RKO (cell line): ENCODE measurements around the gene OR52D1.

ENCODE experiments used
- DNase-seq: peaks from one replicate; pipeline ENCODE4 v3.0.0-alpha.2; 2016; ENCODE audit warnings: low spot score

OR52D1 gene

DNA sequence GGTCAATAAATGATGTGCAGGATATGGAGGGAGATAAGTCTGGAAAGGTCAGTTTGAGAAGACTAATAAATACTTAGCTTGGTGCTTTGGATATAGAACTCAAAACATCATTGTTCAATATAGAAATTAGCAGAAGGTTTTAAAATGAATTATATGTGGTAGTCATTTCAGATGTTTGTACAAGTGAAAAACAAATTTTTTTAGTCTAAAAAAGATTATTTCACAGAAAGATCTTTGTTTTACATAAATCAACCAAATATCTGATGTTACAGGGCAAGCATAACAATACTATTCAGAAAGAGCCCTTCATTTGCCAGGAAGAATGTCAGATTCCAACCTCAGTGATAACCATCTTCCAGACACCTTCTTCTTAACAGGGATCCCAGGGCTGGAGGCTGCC lies at the start of gene OR52D1:
TSS of gene OR52D1 (plus strand) at position 301 of the 400 bp plus-strand sequence. CDS start at position 323, 22 bp downstream.
- DNase-seq: no peak

GRCh38 chr11:5441414-5441813 lies 47.1 kb upstream of the OR52D1 start, which contains the start of gene OR51I1:
Gene OR51I1 (minus strand): TSS chr11:5441514. CDS start chr11:5441514, 0 bp downstream.
- no peak for DNase-seq

- no peak for DNase-seq
Measured at GRCh38 chr11:5443835-5444393, 44.6 kb upstream of the OR52D1 start.

DNA sequence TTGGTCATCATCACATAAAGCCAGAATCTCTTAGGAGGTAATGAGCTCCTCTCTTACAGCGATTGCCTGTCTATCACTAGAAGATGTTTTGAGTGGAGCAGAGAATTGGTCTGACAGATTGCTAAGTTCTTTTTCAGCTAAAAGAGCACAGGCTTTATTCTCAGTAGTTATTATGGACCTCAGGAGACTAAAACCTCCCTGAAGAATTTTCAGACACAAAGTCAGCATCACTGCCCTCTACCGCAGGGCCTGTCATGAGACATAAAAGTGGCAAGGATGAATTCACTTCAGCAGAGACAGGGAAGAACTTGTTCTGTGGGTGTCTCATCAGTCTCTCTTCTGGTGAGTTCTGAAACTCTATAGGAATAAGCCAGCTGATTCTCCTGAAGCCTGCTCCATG lies 39.5 kb upstream of the OR52D1 start, which contains the start of gene OR51I2:
TSS of gene OR51I2 (plus strand) at position 301 of the 400 bp plus-strand sequence. CDS start 4,166 bp downstream, outside the sequence.
- no peak for DNase-seq

GRCh38 chr11:5449432-5449831 lies 39.1 kb upstream of the OR52D1 start:
- no peak for DNase-seq

DNA sequence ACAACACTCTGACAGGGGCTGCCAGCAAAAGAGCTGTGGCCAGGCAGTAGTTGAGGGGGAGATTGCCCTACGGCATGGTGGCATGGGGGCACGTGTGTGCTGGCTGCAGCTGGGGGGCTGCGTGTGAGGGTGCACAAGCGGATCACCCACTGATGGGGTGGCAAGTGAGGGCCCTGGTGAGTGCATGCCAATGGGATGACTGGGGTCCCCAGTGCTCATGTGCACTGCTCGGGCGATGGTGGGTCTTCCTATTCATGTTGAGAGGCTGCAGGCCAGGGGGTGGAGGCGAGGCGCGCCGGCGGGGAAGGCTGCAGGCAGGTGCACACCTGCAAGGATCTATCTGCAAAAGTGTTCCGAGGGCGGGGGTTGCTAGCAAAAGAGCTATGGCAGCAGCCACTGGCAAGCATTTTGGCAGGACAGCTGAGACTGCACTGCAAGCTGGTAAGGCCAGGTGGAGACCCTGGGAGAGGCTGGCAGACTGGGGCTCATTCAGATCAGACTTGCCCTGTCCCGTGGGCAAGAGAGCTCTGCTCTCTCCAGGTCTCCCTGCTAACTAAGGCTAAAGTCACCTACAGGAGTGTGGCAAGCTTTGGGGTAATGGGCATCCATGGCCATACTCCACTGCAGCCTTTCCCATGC lies 27.4 kb upstream of the OR52D1 start:
- DNase-seq: no peak

- no peak for DNase-seq
Measured at GRCh38 chr11:5467527-5467926, 21.0 kb upstream of the OR52D1 start.

- no peak for DNase-seq
Measured at GRCh38 chr11:5473921-5474320, 14.6 kb upstream of the OR52D1 start.

GRCh38 chr11:5476186-5476819 lies 12.2 kb upstream of the OR52D1 start:
- DNase-seq: peak; percentile 47

- no peak for DNase-seq
Measured at GRCh38 chr11:5486003-5486402, 2.5 kb upstream of the OR52D1 start.

DNA sequence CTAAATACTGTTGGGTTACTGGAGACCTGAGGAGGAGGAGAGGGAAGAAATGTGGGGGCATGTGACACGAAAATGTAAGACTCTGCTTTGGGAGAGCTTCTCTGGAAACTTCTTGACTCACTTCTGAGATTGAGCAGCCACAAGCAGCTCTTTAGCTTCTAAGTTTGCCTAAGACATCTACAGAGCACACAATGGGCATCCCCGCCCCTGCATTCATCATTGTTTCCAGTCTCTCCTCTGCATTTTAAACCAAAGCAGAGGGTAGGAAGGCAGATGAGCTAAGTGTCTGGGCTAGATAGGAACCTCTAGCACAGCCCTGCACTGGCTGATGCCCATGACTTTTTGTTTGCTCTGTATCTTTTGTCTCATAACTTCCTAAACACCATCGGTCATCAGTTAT lies 2.1 kb upstream of the OR52D1 start:
- DNase-seq: no peak

GRCh38 chr11:5488798-5489399 lies 414 bp downstream of the OR52D1 start:
- no peak for DNase-seq

- no peak for DNase-seq
Measured at GRCh38 chr11:5489576-5490357, 1.3 kb downstream of the OR52D1 start.

- DNase-seq: no peak
Measured at GRCh38 chr11:5499671-5500070, 11.2 kb downstream of the OR52D1 start.

DNA sequence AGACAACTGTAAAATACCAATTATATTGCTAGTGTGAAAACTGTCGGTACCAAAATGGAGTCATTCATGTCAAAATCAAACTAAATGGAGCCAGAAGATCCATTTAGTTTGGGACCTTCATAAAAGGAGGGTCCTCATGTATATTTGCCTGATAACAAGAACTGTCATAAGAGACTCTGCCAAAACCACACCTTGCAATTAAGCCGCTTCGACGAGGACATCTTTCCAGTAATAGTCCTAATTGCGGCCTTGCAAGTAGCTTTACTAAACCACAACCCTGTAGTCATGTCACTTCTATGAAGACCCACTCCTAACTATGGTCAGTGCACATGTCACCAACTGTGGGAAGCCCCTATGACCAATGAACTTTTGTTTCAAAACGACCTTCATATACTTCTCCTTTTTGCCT lies 11.9 kb downstream of the OR52D1 start:
- DNase-seq: no peak

- no peak for DNase-seq
Measured at GRCh38 chr11:5504403-5504921, 16.0 kb downstream of the OR52D1 start.

GRCh38 chr11:5505363-5506048 lies 17.0 kb downstream of the OR52D1 start:
- DNase-seq: no peak

DNA sequence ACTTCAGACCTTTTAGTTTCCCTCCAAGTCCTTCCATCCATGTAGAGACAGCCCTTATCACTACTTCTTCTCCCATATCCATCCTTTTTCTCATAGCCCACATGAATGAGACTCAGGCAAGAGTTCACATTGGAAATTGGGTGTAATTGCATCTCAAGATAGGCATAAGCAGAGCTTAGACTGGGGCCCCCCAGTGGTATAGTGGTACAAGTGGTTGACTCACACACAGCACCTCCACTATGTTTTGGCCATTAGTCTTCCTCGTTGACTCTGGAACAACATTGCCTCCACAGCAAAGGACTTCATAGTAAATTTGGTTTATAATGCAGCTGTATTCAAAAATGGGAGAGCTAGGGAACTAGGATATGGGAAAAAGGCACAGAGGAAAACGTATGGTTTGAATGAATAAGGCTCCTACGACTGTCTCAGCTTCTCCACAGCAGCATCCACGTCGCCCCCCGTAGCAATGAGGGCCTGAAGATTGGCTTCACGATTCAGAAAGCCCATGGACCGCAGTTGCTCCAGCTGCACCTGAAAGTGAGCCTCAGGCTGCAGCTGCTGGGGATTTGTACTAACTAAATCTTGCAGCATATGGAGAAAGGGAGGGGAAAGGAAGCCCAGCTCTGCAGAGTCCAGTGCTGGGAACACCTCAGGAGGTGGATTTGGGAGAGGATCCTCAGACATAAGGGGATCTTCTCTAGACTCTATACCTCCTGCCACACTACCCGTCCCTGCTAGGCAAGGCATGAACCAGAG lies 18.9 kb downstream of the OR52D1 start:
- no peak for DNase-seq

- DNase-seq: no peak
Measured at GRCh38 chr11:5507933-5508305, 19.4 kb downstream of the OR52D1 start.

DNA sequence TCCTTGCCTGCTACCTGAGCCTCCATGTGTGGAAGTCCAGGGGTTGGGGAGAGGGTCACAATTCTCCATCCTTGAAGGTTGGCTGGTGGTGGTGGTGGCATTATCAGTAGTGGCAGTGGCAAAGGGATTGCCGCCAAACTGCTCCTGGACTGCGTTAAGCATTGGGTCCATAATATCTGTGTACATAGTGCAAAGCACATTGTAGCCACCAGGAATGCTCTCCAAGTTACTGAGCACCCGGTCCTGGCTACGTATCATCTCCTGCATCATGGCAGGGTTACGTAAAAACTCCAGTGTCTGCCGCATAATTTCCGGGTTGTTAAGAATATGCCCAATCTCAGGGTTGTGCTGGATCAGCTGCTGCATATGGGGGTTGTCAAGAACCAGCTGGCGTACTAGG lies 20.1 kb downstream of the OR52D1 start:
- no peak for DNase-seq

DNA sequence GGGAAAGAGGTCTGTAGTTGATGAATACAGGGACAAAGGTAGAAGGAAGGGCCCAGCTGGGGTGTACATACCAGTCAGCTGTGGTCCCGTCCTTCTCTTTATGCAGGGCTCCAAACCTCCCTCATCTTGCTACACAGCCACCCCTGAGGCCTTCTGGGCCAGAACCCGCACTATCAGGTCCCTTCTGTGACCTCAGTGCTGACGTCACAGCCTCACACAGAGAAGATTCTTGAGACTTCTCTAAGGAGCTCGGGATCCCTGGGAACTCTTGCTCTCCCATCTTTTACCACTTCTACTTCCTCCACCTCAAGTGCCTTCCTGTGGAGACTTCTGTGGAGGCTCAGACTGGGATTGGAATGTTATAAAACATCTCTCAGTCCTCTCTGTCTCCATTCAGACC lies 21.3 kb downstream of the OR52D1 start, which contains the start of gene UBQLN3:
TSS of gene UBQLN3 (minus strand) at position 155 of the 400 bp plus-strand sequence. CDS start 399 bp downstream, outside the sequence.
- DNase-seq: no peak
